ENCODE measurements around the gene CLCNKB. TPM values are rescaled to one million over a fixed set of nuclear protein-coding genes. Genes with fewer than 3 reads are reported as not detected.
"Not testable (repeated sequence)": the region's sequence is repeated elsewhere in the genome, so short reads cannot be mapped to it uniquely, and the experiment has no call there.

The CLCNKB gene
- total RNA-seq, 1 experiment from 2014 or later, result not detected

DNA sequence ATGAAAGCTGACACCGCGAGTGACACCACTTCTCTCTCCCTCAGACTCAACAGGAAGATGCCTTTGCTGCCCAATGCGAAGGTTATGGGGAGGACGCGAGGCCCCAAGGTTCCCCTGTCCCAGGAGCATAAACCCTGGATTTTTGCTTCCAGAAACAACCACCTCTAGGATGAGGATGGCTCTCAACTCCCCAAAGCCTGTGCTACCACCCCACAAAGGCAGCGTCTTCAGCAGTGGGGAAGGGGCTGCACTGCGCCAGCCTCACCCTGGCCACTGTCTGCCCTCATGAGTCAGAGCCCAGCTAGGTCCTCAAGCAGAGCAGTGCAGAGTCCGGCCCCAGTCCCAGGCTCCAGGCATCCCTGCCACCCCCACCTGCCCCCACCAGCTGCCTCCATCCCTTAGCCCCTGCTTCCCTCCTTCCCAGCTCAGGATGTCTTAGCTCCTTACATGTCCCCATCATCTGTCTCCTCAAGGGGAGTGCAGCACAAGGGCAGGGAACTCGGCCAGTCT is 46.5 kb upstream of the CLCNKB start:
- no peaks in the 10 kb centered on the region for H3K36me3 Mint-ChIP-seq (ENCODE audit: insufficient read depth, unreplicated experiment)
- DNase-seq, result no peak
- no peaks in the 10 kb centered on the region for H3K4me1 ChIP-seq
- no peak overlapping the region for H3K27ac Mint-ChIP-seq (ENCODE audit: unreplicated experiment)
- no peaks in the 10 kb centered on the region for H3K4me1 Mint-ChIP-seq (ENCODE audit: low read depth, unreplicated experiment)
- no TSS peak for BruUV-seq (replicated peaks)
- no peak overlapping the region for H3K4me3 Mint-ChIP-seq (ENCODE audit: unreplicated experiment)
- no peaks in the 10 kb centered on the region for H3K27me3 Mint-ChIP-seq (ENCODE audit: insufficient read depth, unreplicated experiment)
- TF ChIP-seq, protein P1, sequence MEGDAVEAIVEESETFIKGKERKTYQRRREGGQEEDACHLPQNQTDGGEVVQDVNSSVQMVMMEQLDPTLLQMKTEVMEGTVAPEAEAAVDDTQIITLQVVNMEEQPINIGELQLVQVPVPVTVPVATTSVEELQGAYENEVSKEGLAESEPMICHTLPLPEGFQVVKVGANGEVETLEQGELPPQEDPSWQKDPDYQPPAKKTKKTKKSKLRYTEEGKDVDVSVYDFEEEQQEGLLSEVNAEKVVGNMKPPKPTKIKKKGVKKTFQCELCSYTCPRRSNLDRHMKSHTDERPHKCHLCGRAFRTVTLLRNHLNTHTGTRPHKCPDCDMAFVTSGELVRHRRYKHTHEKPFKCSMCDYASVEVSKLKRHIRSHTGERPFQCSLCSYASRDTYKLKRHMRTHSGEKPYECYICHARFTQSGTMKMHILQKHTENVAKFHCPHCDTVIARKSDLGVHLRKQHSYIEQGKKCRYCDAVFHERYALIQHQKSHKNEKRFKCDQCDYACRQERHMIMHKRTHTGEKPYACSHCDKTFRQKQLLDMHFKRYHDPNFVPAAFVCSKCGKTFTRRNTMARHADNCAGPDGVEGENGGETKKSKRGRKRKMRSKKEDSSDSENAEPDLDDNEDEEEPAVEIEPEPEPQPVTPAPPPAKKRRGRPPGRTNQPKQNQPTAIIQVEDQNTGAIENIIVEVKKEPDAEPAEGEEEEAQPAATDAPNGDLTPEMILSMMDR (IDR thresholded peaks at IDR 0.05; ENCODE audit: insufficient read depth in 1 of 2, low read depth in 1 of 2, low read length in 1 of 2, severe bottlenecking in 1 of 2, unreplicated experiment in 1 of 2), result no peak
- intact Hi-C loops (cut with micrococcal nuclease; ENCODE audit: unreplicated experiment), result no loop called here
- ChIA-PET CTCF (interaction anchor here (0.5 kb wide), 1 partner anchor 256 kb away, joined by 3 read pairs; no protein-coding TSS in a partner anchor), POLR2A (no interaction called here)
- H3K9me3 ChIP-seq, result no peaks in the 10 kb centered on the region
- no peaks in the 10 kb centered on the region for H3K27me3 ChIP-seq (replicated peaks; ENCODE audit: control insufficient read depth, insufficient read depth, low read length)
- no peak overlapping the region for H3K4me3 ChIP-seq (ENCODE audit: low read depth, low read length)
- H3K36me3 ChIP-seq (ENCODE audit: control insufficient read depth, insufficient read depth, low read length), result no peaks in the 10 kb centered on the region
- no peaks in the 10 kb centered on the region for H3K9me3 Mint-ChIP-seq (ENCODE audit: unreplicated experiment)

DNA sequence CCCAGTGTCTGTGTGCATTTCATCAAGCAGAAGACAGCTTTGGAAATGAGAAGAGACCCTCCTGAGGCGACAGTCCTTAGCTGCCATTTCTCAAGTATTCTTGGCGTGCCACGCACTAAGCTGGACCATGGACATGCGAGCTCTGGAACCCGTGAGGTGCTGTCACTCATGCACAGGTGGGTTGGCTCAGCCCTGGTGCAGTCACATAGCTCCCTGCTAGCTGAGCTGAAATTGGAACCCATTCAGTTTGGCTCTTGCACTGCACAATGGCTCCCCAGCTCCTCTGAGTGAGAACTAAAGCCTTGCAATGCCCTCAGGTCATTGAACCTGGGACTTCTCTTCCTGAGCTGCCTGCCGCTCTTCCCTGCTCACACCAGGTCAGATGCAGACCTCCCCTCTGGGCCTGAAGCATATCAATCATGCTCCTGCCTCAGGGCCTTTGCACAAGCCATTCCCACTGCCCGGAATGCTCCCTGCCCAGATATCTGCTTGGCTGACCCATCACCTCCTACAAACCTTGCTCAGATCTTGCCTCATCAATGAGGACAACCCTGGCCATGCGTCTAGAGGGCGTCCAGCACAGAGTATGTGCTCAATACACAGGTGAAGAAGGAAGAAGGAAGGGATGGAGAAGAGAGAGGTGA is 45.8 kb upstream of the CLCNKB start:
- CTCF ChIA-PET, result no interaction called here

DNA sequence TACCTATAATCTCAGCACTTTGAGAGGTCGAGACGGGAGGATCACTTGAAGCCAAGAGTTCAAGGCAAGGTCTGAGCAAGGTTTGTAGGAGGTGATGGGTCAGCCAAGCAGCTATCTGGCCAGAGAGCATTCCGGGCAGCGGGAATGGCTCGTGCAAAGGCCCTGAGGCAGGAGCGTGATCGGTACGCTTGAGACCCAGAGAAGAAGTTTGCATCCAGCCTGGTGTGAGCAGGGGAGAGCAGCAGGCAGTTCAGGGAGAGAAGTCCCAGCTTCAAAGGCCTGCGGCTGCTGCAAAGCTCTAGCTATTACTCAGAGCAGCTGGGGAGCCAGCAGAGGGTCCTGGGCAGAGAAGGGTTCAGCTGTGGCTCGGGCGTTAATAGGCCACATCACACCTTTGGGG is 44.7 kb upstream of the CLCNKB start:
- H3K4me1 Mint-ChIP-seq (ENCODE audit: low read depth, unreplicated experiment), result no peaks in the 10 kb centered on the region
- H3K27me3 Mint-ChIP-seq (ENCODE audit: insufficient read depth, unreplicated experiment), result no peaks in the 10 kb centered on the region
- DNase-seq, result no peak
- Histone ChIP-seq H3K9me3 (no peaks in the 10 kb centered on the region), H3K27me3 (replicated peaks; ENCODE audit: control insufficient read depth, insufficient read depth, low read length) (no peaks in the 10 kb centered on the region), H3K4me3 (ENCODE audit: low read depth, low read length) (no peak overlapping the region), H3K36me3 (ENCODE audit: control insufficient read depth, insufficient read depth, low read length) (no peaks in the 10 kb centered on the region), H3K4me1 (no peaks in the 10 kb centered on the region)
- ChIA-PET CTCF (no interaction called here), POLR2A (no interaction called here)
- H3K4me3 Mint-ChIP-seq (ENCODE audit: unreplicated experiment), result no peak overlapping the region
- H3K36me3 Mint-ChIP-seq (ENCODE audit: insufficient read depth, unreplicated experiment), result no peaks in the 10 kb centered on the region
- intact Hi-C loops (cut with micrococcal nuclease; ENCODE audit: unreplicated experiment), result no loop called here
- BruUV-seq (replicated peaks), result no TSS peak
- TF ChIP-seq, protein P1 (IDR thresholded peaks at IDR 0.05; ENCODE audit: insufficient read depth in 1 of 2, low read depth in 1 of 2, low read length in 1 of 2, severe bottlenecking in 1 of 2, unreplicated experiment in 1 of 2), result no peak
- no peak overlapping the region for H3K27ac Mint-ChIP-seq (ENCODE audit: unreplicated experiment)
- no peaks in the 10 kb centered on the region for H3K9me3 Mint-ChIP-seq (ENCODE audit: unreplicated experiment)

More for the DNA sequence above, 45.8 kb upstream of the CLCNKB start:
- TF ChIP-seq, protein P1 (IDR thresholded peaks at IDR 0.05; ENCODE audit: insufficient read depth in 1 of 2, low read depth in 1 of 2, low read length in 1 of 2, severe bottlenecking in 1 of 2, unreplicated experiment in 1 of 2), result no peak
- H3K36me3 Mint-ChIP-seq (ENCODE audit: insufficient read depth, unreplicated experiment), result no peaks in the 10 kb centered on the region
- POLR2A ChIA-PET, result no interaction called here
- no TSS peak for BruUV-seq (replicated peaks)
- no peaks in the 10 kb centered on the region for H3K36me3 ChIP-seq (ENCODE audit: control insufficient read depth, insufficient read depth, low read length)
- no peak overlapping the region for H3K27ac Mint-ChIP-seq (ENCODE audit: unreplicated experiment)
- no peak overlapping the region for H3K4me3 Mint-ChIP-seq (ENCODE audit: unreplicated experiment)
- H3K4me1 Mint-ChIP-seq (ENCODE audit: low read depth, unreplicated experiment), result no peaks in the 10 kb centered on the region
- H3K27me3 ChIP-seq (replicated peaks; ENCODE audit: control insufficient read depth, insufficient read depth, low read length), result no peaks in the 10 kb centered on the region
- H3K9me3 ChIP-seq, result no peaks in the 10 kb centered on the region
- no peaks in the 10 kb centered on the region for H3K9me3 Mint-ChIP-seq (ENCODE audit: unreplicated experiment)
- no peak for DNase-seq
- H3K4me3 ChIP-seq (ENCODE audit: low read depth, low read length), result no peak overlapping the region
- intact Hi-C loops (cut with micrococcal nuclease; ENCODE audit: unreplicated experiment), result no loop called here
- H3K4me1 ChIP-seq, result no peaks in the 10 kb centered on the region
- no peaks in the 10 kb centered on the region for H3K27me3 Mint-ChIP-seq (ENCODE audit: insufficient read depth, unreplicated experiment)

DNA sequence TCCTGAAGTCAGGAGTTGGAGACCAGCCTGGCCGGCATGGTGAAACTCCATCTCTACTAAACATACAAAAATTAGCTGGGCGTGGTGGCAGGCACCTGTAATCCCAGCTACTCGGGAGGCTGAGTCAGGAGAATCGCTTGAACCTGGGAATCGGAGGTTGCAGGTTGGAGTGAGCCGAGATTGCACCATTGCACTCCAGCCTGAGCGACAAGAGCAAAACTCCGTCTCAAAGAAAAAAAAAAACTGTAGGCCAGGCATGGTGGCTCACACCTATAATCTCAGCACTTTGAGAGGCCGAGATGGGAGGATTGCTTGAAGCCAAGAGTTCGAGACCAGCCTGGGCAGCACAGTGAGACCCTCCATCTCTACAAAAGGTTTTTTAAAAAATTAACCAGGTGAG is 42.3 kb upstream of the CLCNKB start:
- H3K9me3 ChIP-seq; H3K27me3 Mint-ChIP-seq (ENCODE audit: insufficient read depth, unreplicated experiment); BruUV-seq (replicated peaks); H3K9me3 Mint-ChIP-seq (ENCODE audit: unreplicated experiment); H3K36me3 ChIP-seq (ENCODE audit: control insufficient read depth, insufficient read depth, low read length); DNase-seq; H3K36me3 Mint-ChIP-seq (ENCODE audit: insufficient read depth, unreplicated experiment); H3K27me3 ChIP-seq (replicated peaks; ENCODE audit: control insufficient read depth, insufficient read depth, low read length); H3K27ac Mint-ChIP-seq (ENCODE audit: unreplicated experiment); POLR2A ChIA-PET; intact Hi-C loops (cut with micrococcal nuclease; ENCODE audit: unreplicated experiment); H3K4me1 ChIP-seq; H3K4me1 Mint-ChIP-seq (ENCODE audit: low read depth, unreplicated experiment); CTCF ChIA-PET; H3K4me3 Mint-ChIP-seq (ENCODE audit: unreplicated experiment); H3K4me3 ChIP-seq (ENCODE audit: low read depth, low read length): not testable (repeated sequence)
